ENCODE measurements around the gene SH3YL1. TPM values are rescaled to one million over a fixed set of nuclear protein-coding genes. Genes with fewer than 3 reads are reported as not detected.
A peak's percentile ranks its signal among the peaks of the same experiment; 100 is the strongest.

The SH3YL1 gene
- total RNA-seq, 1 experiment from 2014 or later, result 26.5 TPM

DNA sequence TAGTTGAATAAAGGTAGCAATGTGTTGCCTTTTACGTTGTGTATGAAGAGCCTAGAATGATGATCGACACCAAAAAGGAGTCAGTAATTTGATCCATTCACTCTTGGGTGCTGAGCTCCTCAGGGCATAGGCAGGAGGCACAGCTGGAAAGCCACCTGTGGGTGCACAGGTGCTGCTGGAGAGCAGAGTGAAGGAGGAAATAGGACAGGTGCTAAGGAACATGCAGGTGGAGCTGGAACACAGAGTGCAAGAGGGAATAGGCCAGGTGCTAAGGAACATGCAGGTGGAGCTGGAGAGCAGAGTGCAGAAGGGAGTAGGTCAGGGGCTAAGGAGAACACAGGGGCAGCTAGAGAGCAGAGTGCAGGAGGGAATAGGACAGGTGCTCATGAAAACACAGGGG is 86.1 kb downstream of the SH3YL1 start:
- H3K4me1 Mint-ChIP-seq, result no peaks in the 10 kb centered on the region
- no peak overlapping the region for H3K23ac ChIP-seq (ENCODE audit: insufficient read length, low read depth, low read length)
- no peaks in the 10 kb centered on the region for H3K79me2 ChIP-seq (ENCODE audit: insufficient read depth, low read length)
- H2BK5ac ChIP-seq (ENCODE audit: insufficient read length, low read length), result no peak overlapping the region
- H4K91ac ChIP-seq (ENCODE audit: insufficient read length, low read depth, low read length), result no peak overlapping the region
- H3K4me2 ChIP-seq (ENCODE audit: insufficient read depth, insufficient read length, low read length), result no peak overlapping the region
- no peaks in the 10 kb centered on the region for H3K79me1 ChIP-seq (ENCODE audit: insufficient read depth, low read depth, low read length, poor library complexity, severe bottlenecking)
- H2AFZ ChIP-seq (ENCODE audit: low read length), result no peak overlapping the region
- H2BK20ac ChIP-seq (ENCODE audit: low read depth, low read length, poor library complexity, severe bottlenecking), result no peak overlapping the region
- H3K18ac ChIP-seq (ENCODE audit: insufficient read length, low read depth, low read length), result no peak overlapping the region
- no peaks in the 10 kb centered on the region for H3K4me1 ChIP-seq (ENCODE audit: insufficient read depth, low read length)
- no peak overlapping the region for H3K56ac ChIP-seq (ENCODE audit: insufficient read length, low read depth, low read length)
- H3K14ac ChIP-seq (ENCODE audit: insufficient read depth, low read length), result no peak overlapping the region
- H3K27me3 Mint-ChIP-seq (ENCODE audit: low read depth), result peaks cover 13% of the 10 kb centered on the region
- H3K9me3 Mint-ChIP-seq, result peaks cover 24 to 25% of the 10 kb centered on the region in 2 experiments
- H4K5ac ChIP-seq (ENCODE audit: insufficient read length, low read depth, low read length), result no peak overlapping the region
- H3K9ac ChIP-seq (ENCODE audit: extremely low read depth, insufficient read length, low read length), result no peak overlapping the region
- H2BK12ac ChIP-seq (ENCODE audit: insufficient read length, low read depth, low read length), result no peak overlapping the region
- no peak overlapping the region for H2AK5ac ChIP-seq (ENCODE audit: insufficient read length, low read length)
- no peak overlapping the region for H3K4ac ChIP-seq (ENCODE audit: low read depth, low read length)
- no peaks in the 10 kb centered on the region for H4K20me1 ChIP-seq (ENCODE audit: control insufficient read depth, insufficient read depth, insufficient read length)
- no peak overlapping the region for H3K4me3 Mint-ChIP-seq
- H3K23me2 ChIP-seq (ENCODE audit: insufficient read length, low read depth, low read length, poor library complexity, severe bottlenecking), result no peaks in the 10 kb centered on the region
- H2BK15ac ChIP-seq (ENCODE audit: low read depth, low read length), result no peak overlapping the region
- peaks cover 5 to 7% (median 6%) of the 10 kb centered on the region in 3 experiments; a peak in 6 of 7 replicates for H3K36me3 Mint-ChIP-seq (ENCODE audit: insufficient read depth in 1 of 3, low read depth in 3 of 3)
- TF ChIP-seq, protein P1, sequence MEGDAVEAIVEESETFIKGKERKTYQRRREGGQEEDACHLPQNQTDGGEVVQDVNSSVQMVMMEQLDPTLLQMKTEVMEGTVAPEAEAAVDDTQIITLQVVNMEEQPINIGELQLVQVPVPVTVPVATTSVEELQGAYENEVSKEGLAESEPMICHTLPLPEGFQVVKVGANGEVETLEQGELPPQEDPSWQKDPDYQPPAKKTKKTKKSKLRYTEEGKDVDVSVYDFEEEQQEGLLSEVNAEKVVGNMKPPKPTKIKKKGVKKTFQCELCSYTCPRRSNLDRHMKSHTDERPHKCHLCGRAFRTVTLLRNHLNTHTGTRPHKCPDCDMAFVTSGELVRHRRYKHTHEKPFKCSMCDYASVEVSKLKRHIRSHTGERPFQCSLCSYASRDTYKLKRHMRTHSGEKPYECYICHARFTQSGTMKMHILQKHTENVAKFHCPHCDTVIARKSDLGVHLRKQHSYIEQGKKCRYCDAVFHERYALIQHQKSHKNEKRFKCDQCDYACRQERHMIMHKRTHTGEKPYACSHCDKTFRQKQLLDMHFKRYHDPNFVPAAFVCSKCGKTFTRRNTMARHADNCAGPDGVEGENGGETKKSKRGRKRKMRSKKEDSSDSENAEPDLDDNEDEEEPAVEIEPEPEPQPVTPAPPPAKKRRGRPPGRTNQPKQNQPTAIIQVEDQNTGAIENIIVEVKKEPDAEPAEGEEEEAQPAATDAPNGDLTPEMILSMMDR (conservative IDR thresholded peaks at IDR 0.05), result no peak
- peak overlapping the region in 1 of 3 experiments; percentile 65; a peak in 3 of 7 replicates for H3K27ac Mint-ChIP-seq
- H4K8ac ChIP-seq (replicated peaks; ENCODE audit: insufficient read length, low read depth, low read length), result no peak overlapping the region
- H3K9me3 ChIP-seq (ENCODE audit: control insufficient read depth, low read depth, low read length), result peaks cover 8% of the 10 kb centered on the region
- no CpG with 5 or more reads among the region's 2 CpGs for WGBS (ENCODE audit: extremely low coverage, insufficient read length, low lambda C conversion rate)
- no peak overlapping the region for H3K27ac ChIP-seq (ENCODE audit: insufficient read length, low read depth, low read length)
- no peaks in the 10 kb centered on the region for H3K27me3 ChIP-seq (ENCODE audit: insufficient read depth, low read length)
- no peak overlapping the region for H3T11ph ChIP-seq (ENCODE audit: low read length)
- no peak for DNase-seq
- no peak overlapping the region for H2BK120ac ChIP-seq (ENCODE audit: low read depth, low read length, poor library complexity, severe bottlenecking)

Data from H9 (cell line).